Smooth muscle cell (in vitro differentiated cells): ENCODE data around the gene LTBP2. TPM values are rescaled to one million over a fixed set of nuclear protein-coding genes. Genes with fewer than 3 reads are reported as not detected.

Source experiments
- DNase-seq: peaks from one replicate; lab custom pipeline; 2025; ENCODE audit not compliant: unreplicated experiment; lab: John Stamatoyannopoulos, UW
- H2AFZ ChIP-seq: fragments of 200-600 bp; sonication (generic); 2 replicates; pipeline ENCODE4 v1.6.0; 2016; ENCODE audit warnings: antibody characterized with exemption, low read depth, mild to moderate bottlenecking
- H3F3A ChIP-seq: fragments of 200-600 bp; sonication (generic); 2 replicates; pipeline ENCODE4 v1.6.0; 2017; ENCODE audit warnings: antibody characterized with exemption, low read depth
- H3K27ac ChIP-seq: fragments of 200-600 bp; sonication (generic); 2 replicates; pipeline ENCODE4 v1.5.1; 2016; ENCODE audit warnings: low read depth, mild to moderate bottlenecking
- H3K27me3 ChIP-seq: fragments of 200-600 bp; sonication (generic); 2 replicates; pipeline ENCODE4 v1.6.1; 2016; ENCODE audit warnings: low read depth, mild to moderate bottlenecking
- H3K36me3 ChIP-seq: fragments of 200-600 bp; sonication (generic); 2 replicates; pipeline ENCODE4 v1.5.1; 2016; ENCODE audit warnings: low read depth
- H3K4me1 ChIP-seq: fragments of 200-600 bp; sonication (generic); 2 replicates; pipeline ENCODE4 v1.5.1; 2016; ENCODE audit warnings: low read depth
- H3K4me2 ChIP-seq: fragments of 200-600 bp; sonication (generic); 2 replicates; pipeline ENCODE4 v1.6.0; 2016; ENCODE audit warnings: mild to moderate bottlenecking
- H3K4me3 ChIP-seq: fragments of 200-600 bp; sonication (generic); 2 replicates; pipeline ENCODE4 v1.5.1; 2016; ENCODE audit warnings: mild to moderate bottlenecking
- H3K79me2 ChIP-seq: fragments of 200-600 bp; sonication (generic); 2 replicates; pipeline ENCODE4 v1.6.0; 2016; ENCODE audit warnings: low read depth, mild to moderate bottlenecking
- H3K9ac ChIP-seq: fragments of 200-600 bp; sonication (generic); 2 replicates; pipeline ENCODE4 v1.6.0; 2016; ENCODE audit warnings: low read depth
- H3K9me3 ChIP-seq: fragments of 200-600 bp; sonication (generic); replicated peaks from 2 replicates; pipeline ENCODE4 v1.5.1; 2016; ENCODE audit warnings: low read depth
- H4K20me1 ChIP-seq: fragments of 200-600 bp; sonication (generic); 2 replicates; pipeline ENCODE4 v1.6.0; 2016; ENCODE audit warnings: low read depth
- WGBS: methylation state at CpG from one replicate; pipeline ENCODE4 v1.1.7; 2016; ENCODE audit warnings: low lambda C conversion rate; 5-methylcytosine and 5-hydroxymethylcytosine counted together
- polyA plus RNA-seq: library from polyadenylated mRNA; unstranded; fragments of >200 nt; fragmentation: Nextera tagmentation; extraction: Ambion mirVana; gene quantifications from 2 replicates; pipeline ENCODE4 v1.2.1, GENCODE V29; 2016
- total RNA-seq: library from RNA; depleted of rRNA; stranded (reverse); fragments of >200 nt; gene quantifications from 2 replicates; pipeline ENCODE4 v1.2.3, GENCODE V29; 2014
- TF ChIP-seq, protein P1 (sequence below): fragments of 200-600 bp; sonication (generic); IDR thresholded peaks from 2 replicates; pipeline ENCODE4 v1.5.1; 2017; ENCODE audit warnings: borderline replicate concordance, mild to moderate bottlenecking, antibody characterized with exemption; ENCODE audit not compliant: insufficient read depth, poor library complexity, severe bottlenecking

LTBP2 gene
- total and polyA plus RNA-seq, 2 experiments from 2014 or later = 90.1 to 108 TPM

GRCh38 chr14:74637178-74637550 lies 25.1 kb upstream of the LTBP2 start:
- peak overlapping the region; percentile 52 for H3K27ac ChIP-seq
- no peaks in the 10 kb centered on the region for H3K27me3 ChIP-seq
- no peak overlapping the region for H2AFZ ChIP-seq
- no peak overlapping the region for H3K9ac ChIP-seq
- H3K4me3 ChIP-seq = no peak overlapping the region
- peaks cover 21% of the 10 kb centered on the region for H3K4me1 ChIP-seq
- no peaks in the 10 kb centered on the region for H3K36me3 ChIP-seq
- no peaks in the 10 kb centered on the region for H4K20me1 ChIP-seq
- H3K9me3 ChIP-seq = no peaks in the 10 kb centered on the region
- peak overlapping the region; percentile 33 for H3K4me2 ChIP-seq
- TF ChIP-seq, protein P1, sequence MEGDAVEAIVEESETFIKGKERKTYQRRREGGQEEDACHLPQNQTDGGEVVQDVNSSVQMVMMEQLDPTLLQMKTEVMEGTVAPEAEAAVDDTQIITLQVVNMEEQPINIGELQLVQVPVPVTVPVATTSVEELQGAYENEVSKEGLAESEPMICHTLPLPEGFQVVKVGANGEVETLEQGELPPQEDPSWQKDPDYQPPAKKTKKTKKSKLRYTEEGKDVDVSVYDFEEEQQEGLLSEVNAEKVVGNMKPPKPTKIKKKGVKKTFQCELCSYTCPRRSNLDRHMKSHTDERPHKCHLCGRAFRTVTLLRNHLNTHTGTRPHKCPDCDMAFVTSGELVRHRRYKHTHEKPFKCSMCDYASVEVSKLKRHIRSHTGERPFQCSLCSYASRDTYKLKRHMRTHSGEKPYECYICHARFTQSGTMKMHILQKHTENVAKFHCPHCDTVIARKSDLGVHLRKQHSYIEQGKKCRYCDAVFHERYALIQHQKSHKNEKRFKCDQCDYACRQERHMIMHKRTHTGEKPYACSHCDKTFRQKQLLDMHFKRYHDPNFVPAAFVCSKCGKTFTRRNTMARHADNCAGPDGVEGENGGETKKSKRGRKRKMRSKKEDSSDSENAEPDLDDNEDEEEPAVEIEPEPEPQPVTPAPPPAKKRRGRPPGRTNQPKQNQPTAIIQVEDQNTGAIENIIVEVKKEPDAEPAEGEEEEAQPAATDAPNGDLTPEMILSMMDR = no peak
- 54% methylated on average over 3 of the region's 3 CpGs for WGBS
- no peaks in the 10 kb centered on the region for H3F3A ChIP-seq
- no peak for DNase-seq
- H3K79me2 ChIP-seq = no peaks in the 10 kb centered on the region

DNA sequence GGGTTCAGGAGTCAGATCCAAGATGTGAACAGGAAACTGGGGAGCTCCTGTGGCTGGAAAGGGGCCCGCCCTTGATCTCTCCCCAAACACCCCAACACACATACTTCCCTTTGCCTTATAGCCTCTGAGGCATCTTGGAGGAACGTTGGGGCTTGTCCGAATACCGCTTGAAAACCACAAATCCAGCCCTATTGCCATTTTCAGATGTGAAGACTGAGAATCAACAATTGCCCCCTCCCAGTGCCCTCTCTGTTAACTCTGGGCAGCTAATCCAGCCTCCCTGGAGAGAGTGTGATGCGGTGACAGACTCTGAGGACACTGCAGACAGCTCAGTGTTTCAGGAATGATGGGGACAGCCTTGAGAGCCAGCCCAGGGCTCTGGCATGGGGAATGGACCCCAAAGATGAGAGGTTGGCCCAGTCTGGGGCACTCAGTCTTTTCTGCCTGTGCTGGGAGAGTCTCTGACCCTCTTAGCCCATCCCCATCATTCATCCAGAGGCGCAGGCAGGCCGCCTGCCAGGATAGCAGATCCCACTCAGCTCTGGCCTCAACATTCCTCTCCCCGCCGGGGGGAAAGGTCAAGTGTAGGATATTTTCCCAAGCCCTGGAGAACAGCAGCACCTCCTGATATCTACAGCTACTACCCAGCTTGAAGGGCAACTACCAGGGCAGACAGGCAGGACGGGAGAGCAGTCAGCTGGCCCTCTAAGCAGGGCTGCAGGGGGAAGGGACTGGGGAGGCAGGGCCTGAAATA lies 24.6 kb upstream of the LTBP2 start:
- no peaks in the 10 kb centered on the region for H3K36me3 ChIP-seq
- no peak overlapping the region for H2AFZ ChIP-seq
- no peaks in the 10 kb centered on the region for H3K27me3 ChIP-seq
- DNase-seq = no peak
- H3K79me2 ChIP-seq = no peaks in the 10 kb centered on the region
- no peaks in the 10 kb centered on the region for H3K9me3 ChIP-seq
- no peaks in the 10 kb centered on the region for H4K20me1 ChIP-seq
- peak overlapping the region; percentile 52 for H3K27ac ChIP-seq
- peaks cover 21% of the 10 kb centered on the region for H3K4me1 ChIP-seq
- no peaks in the 10 kb centered on the region for H3F3A ChIP-seq
- no peak overlapping the region for H3K4me3 ChIP-seq
- WGBS = 51% methylated on average over 10 of the region's 10 CpGs
- no peak overlapping the region for H3K9ac ChIP-seq
- H3K4me2 ChIP-seq = peak overlapping the region; percentile 33
- TF ChIP-seq, protein P1 = no peak

DNA sequence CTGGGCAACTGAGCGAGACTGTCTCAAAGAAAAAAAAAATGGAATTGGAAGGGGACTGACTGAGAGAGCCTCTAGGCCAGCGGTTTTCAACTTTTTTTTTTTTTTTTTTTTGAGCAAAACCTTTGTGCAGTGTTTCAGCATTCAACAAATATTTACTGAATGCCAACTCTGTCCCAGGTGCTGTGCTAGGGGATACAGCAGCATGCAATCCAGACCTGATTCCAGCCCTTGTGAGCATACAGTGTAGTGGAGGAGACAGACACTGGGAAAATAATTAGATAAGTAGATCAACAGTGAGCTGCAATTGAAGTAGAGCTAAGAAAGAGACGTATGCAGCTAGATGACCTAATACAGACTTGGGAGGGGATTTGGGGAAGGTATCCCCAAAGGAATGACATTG lies 23.8 kb upstream of the LTBP2 start:
- TF ChIP-seq, protein P1 = no peak
- no peaks in the 10 kb centered on the region for H3K36me3 ChIP-seq
- peaks cover 25% of the 10 kb centered on the region for H3K4me1 ChIP-seq
- no peaks in the 10 kb centered on the region for H3F3A ChIP-seq
- no peaks in the 10 kb centered on the region for H3K9me3 ChIP-seq
- peak overlapping the region; percentile 33 for H3K4me2 ChIP-seq
- H3K27ac ChIP-seq = peak overlapping the region; percentile 52
- no peak for DNase-seq
- no peak overlapping the region for H3K4me3 ChIP-seq
- H3K9ac ChIP-seq = no peak overlapping the region
- no peaks in the 10 kb centered on the region for H4K20me1 ChIP-seq
- no peaks in the 10 kb centered on the region for H3K27me3 ChIP-seq
- H3K79me2 ChIP-seq = no peaks in the 10 kb centered on the region
- H2AFZ ChIP-seq = no peak overlapping the region
- 74% methylated on average over 3 of the region's 3 CpGs for WGBS

- no peak for DNase-seq
- H3K27ac ChIP-seq = no peak overlapping the region
- no peaks in the 10 kb centered on the region for H3K9me3 ChIP-seq
- H3K9ac ChIP-seq = no peak overlapping the region
- H3K36me3 ChIP-seq = no peaks in the 10 kb centered on the region
- WGBS = 88% methylated on average over 2 of the region's 2 CpGs
- TF ChIP-seq, protein P1 = no peak
- H4K20me1 ChIP-seq = no peaks in the 10 kb centered on the region
- no peak overlapping the region for H3K4me2 ChIP-seq
- no peak overlapping the region for H3K4me3 ChIP-seq
- H3K79me2 ChIP-seq = no peaks in the 10 kb centered on the region
- no peak overlapping the region for H2AFZ ChIP-seq
- no peaks in the 10 kb centered on the region for H3K27me3 ChIP-seq
- peaks cover 28% of the 10 kb centered on the region for H3K4me1 ChIP-seq
- H3F3A ChIP-seq = no peaks in the 10 kb centered on the region
Observed at GRCh38 chr14:74634964-74635363, 22.9 kb upstream of the LTBP2 start.
